ENCODE results near the gene MUC13. TPM values are rescaled to one million over a fixed set of nuclear protein-coding genes. Genes with fewer than 3 reads are reported as not detected.

The MUC13 gene
- total RNA-seq, 1 experiment from 2014 or later = not detected

DNA sequence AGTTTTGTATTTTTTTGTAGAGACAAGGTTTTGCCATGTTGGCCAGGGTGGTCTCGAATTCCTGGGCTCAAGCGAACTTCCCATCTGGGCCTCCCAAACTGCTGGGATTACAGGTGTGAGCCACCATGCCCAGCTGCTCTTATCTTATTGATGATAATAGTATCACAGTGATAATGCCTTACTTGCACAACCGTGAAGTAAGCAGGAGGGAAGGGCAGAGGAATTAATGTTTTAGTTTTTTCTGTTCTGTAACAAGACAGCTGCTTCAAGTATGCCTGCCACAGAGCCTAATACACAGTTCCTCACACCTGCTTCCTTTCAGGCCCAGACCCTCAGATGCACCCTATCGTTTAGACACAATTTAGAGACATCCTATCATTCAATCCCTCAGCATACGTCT is 26.1 kb upstream of the MUC13 start:
- H3K4me1 ChIP-seq (ENCODE audit: insufficient read depth, low read length) = no peaks in the 10 kb centered on the region
- no peak overlapping the region for H4K8ac ChIP-seq (replicated peaks; ENCODE audit: insufficient read length, low read depth, low read length)
- H2BK15ac ChIP-seq (ENCODE audit: low read depth, low read length) = no peak overlapping the region
- H3K79me1 ChIP-seq (ENCODE audit: insufficient read depth, low read depth, low read length, poor library complexity, severe bottlenecking) = no peaks in the 10 kb centered on the region
- DNase-seq = no peak
- no peak overlapping the region for H2BK5ac ChIP-seq (ENCODE audit: insufficient read length, low read length)
- H3K23ac ChIP-seq (ENCODE audit: insufficient read length, low read depth, low read length) = no peak overlapping the region
- Mint-ChIP-seq H3K27me3 (ENCODE audit: low read depth) (no peaks in the 10 kb centered on the region), H3K27ac (no peak overlapping the region), H3K4me1 (0 out of 4 replicates have a peak, but pooled peaks cover 0 to 6% of the 10 kb centered on the region in 2 experiments), H3K4me3 (no peak overlapping the region), H3K36me3 (ENCODE audit: insufficient read depth in 1 of 3, low read depth in 3 of 3) (no peaks in the 10 kb centered on the region), H3K9me3 (no peaks in the 10 kb centered on the region)
- H3K23me2 ChIP-seq (ENCODE audit: insufficient read length, low read depth, low read length, poor library complexity, severe bottlenecking) = no peaks in the 10 kb centered on the region
- H2AFZ ChIP-seq (ENCODE audit: low read length) = no peak overlapping the region
- no peak overlapping the region for H3K4me2 ChIP-seq (ENCODE audit: insufficient read depth, insufficient read length, low read length)
- no peaks in the 10 kb centered on the region for H3K79me2 ChIP-seq (ENCODE audit: insufficient read depth, low read length)
- no peak overlapping the region for H4K91ac ChIP-seq (ENCODE audit: insufficient read length, low read depth, low read length)
- no peaks in the 10 kb centered on the region for H3K9me3 ChIP-seq (ENCODE audit: control insufficient read depth, low read depth, low read length)
- no peak overlapping the region for H3K14ac ChIP-seq (ENCODE audit: insufficient read depth, low read length)
- no peak overlapping the region for H2BK120ac ChIP-seq (ENCODE audit: low read depth, low read length, poor library complexity, severe bottlenecking)
- TF ChIP-seq, protein P1, sequence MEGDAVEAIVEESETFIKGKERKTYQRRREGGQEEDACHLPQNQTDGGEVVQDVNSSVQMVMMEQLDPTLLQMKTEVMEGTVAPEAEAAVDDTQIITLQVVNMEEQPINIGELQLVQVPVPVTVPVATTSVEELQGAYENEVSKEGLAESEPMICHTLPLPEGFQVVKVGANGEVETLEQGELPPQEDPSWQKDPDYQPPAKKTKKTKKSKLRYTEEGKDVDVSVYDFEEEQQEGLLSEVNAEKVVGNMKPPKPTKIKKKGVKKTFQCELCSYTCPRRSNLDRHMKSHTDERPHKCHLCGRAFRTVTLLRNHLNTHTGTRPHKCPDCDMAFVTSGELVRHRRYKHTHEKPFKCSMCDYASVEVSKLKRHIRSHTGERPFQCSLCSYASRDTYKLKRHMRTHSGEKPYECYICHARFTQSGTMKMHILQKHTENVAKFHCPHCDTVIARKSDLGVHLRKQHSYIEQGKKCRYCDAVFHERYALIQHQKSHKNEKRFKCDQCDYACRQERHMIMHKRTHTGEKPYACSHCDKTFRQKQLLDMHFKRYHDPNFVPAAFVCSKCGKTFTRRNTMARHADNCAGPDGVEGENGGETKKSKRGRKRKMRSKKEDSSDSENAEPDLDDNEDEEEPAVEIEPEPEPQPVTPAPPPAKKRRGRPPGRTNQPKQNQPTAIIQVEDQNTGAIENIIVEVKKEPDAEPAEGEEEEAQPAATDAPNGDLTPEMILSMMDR (conservative IDR thresholded peaks at IDR 0.05) = no peak
- no peak overlapping the region for H2BK12ac ChIP-seq (ENCODE audit: insufficient read length, low read depth, low read length)
- no peak overlapping the region for H3K4ac ChIP-seq (ENCODE audit: low read depth, low read length)
- no peak overlapping the region for H3K9ac ChIP-seq (ENCODE audit: extremely low read depth, insufficient read length, low read length)
- no peak overlapping the region for H4K5ac ChIP-seq (ENCODE audit: insufficient read length, low read depth, low read length)
- H3T11ph ChIP-seq (ENCODE audit: low read length) = no peak overlapping the region
- H2AK5ac ChIP-seq (ENCODE audit: insufficient read length, low read length) = no peak overlapping the region
- H3K27me3 ChIP-seq (ENCODE audit: insufficient read depth, low read length) = no peaks in the 10 kb centered on the region
- no peaks in the 10 kb centered on the region for H4K20me1 ChIP-seq (ENCODE audit: control insufficient read depth, insufficient read depth, insufficient read length)
- no peak overlapping the region for H2BK20ac ChIP-seq (ENCODE audit: low read depth, low read length, poor library complexity, severe bottlenecking)
- no CpG with 5 or more reads among the region's 5 CpGs for WGBS (ENCODE audit: extremely low coverage, insufficient read length, low lambda C conversion rate)
- no peak overlapping the region for H3K56ac ChIP-seq (ENCODE audit: insufficient read length, low read depth, low read length)
- no peak overlapping the region for H3K18ac ChIP-seq (ENCODE audit: insufficient read length, low read depth, low read length)
- H3K27ac ChIP-seq (ENCODE audit: insufficient read length, low read depth, low read length) = no peak overlapping the region
